ENCODE measurements around the gene NUDT16.

The NUDT16 gene

DNA sequence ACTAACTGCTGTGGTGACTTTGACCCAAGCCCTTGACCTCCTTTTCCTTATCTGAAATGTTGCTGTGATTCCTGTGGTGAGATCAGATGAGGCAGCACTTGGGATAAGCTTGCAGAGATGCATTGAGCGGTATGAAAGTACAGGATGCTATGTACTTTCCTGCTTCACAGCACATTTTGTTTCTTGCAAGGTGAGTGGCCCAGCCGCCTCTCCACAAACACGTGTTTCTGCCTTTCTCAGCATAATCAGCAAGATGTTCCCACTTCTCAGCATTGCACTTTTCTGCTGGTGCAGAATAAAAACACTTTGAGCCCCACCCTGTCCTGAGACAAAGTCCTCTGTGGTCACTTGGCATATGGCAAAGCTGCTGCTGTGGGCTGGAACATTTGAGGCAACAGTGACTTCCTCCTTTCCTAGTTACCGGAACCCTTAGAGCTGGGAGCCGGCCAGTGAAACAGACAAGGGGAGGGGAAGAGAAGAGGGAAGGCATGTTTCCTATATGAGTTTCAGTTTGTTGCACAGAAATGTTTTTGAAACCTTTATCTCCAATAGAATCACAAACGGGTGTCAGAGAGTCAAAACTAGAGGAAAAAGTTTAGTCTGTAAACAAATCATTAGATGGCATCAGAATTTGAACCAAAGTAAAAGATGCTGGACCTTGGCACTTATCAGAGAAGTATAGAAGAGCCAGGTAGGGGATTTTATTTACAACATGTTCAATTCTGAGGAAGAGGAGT is 5.0 kb downstream of the NUDT16 start:
- DNase-seq: no peak

DNA sequence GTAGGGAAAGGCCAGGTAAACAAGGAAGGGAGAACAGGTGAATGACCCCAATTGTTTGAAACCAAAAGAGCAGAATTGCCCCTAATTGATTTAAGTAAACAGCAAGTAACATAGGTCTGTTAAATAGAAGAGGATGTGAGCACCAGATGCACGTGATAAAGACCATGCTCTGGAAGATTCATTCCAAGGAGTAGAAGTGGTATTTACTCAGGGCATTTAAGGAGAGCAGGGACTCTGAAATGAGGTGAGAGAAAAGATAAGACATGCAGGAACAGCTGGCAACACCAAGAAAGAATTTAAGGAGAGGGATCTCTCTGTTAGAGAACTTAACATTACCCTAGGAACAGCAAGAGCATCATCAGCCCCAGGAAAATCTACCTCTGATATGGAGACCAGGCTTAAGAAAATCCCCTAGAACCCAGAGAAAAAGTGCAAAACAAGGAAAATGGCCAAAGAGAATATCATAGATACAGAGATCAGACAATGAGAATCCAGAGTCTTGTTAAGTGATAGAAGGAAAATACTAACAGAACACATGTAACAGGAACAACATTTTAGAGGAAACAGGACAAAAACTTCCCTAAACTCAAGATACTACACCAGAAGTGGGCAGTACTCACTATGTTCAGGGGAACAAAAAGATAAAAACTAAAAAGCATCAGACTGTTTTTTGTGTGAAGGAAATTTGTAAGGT is 6.4 kb downstream of the NUDT16 start:
- no peak for DNase-seq

DNA sequence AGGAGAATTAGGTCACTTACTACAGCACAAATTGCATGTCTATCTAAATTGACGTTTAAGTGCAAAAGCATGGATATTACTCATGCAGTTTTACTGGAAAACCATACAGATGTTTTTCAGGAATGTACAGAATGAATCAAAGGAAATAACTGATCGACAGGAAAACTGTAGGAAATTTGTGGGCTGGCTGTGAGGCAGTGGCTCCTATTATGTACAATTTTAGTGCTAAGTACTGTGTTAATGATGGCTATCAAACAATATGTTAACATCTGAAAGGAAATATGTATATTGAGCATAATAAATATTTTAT is 6.9 kb downstream of the NUDT16 start:
- DNase-seq: no peak

DNA sequence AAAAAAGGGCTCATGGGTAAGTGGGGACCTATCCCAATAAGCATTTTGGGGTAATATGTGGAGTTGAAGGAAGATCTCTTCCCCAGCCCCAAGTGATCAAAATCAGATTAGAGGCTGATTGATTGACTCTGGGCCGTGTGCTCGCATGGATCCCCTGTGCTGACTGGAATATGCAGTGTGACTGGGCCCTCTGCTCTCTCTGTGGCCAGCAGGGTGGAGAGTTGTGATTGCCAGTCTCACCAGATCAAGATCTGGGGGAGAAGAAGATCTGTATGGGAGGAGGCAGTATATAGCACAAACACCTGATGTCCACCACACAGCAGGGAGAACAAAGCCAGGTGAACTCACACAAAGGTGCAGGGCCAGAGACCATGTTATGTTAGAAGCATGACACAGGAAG is 8.8 kb downstream of the NUDT16 start:
- DNase-seq: no peak

DNA sequence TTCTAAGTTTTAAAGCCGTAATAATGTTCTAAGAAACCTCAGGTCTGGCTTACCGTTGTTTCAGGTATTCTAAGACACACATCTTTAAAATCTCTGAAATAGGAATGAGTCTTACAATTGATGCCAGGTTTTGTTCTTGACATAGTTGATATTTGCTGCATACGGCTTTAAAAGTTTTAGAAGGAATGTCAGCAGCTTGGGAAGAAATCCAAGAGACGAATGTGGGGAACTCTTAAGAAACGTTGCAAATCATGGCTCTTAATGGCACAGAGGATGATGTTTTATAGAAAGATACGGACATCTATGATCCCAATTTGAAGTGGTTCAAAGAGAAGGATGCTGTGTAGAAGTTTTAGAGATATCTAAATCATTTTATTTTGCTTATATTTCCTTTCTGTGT is 11.5 kb downstream of the NUDT16 start:
- DNase-seq: no peak

DNA sequence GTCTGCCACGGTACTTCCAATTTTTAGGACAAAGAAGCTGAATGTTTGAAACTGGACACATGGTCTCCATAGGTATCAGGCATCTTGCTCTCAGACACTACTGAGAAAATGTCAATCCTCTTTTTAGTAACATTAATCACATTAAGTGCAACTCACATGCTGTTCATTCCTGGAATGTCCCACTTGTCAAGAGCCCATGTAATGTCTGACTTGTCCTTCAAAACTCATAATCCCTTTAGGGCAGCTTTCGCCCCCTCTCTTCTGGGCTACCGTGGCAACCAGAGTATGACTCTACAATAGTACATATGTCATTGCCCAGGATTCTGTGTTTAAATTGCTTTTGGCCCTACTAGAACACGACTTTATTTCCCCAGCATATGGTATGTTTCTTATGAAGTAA is 12.3 kb downstream of the NUDT16 start:
- DNase-seq: no peak

DNA sequence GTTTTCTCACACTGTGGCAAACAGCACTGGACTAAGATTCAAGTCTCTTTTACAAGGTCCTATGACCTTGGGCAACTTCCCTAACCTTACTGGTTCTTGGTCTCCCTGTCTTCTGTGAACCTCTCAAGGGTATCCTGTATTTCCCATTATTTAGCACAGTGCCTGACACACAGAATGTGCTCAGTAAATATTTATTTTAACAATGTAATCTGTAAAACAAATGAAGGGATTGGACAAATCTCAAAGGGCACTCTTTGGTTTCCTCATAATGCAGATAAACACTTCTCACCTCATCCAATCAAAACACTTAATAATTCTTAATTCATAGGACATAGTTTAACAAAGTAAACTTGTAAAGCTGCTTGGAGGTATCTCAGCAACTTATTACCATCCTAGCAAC is 12.8 kb downstream of the NUDT16 start:
- no peak for DNase-seq

DNA sequence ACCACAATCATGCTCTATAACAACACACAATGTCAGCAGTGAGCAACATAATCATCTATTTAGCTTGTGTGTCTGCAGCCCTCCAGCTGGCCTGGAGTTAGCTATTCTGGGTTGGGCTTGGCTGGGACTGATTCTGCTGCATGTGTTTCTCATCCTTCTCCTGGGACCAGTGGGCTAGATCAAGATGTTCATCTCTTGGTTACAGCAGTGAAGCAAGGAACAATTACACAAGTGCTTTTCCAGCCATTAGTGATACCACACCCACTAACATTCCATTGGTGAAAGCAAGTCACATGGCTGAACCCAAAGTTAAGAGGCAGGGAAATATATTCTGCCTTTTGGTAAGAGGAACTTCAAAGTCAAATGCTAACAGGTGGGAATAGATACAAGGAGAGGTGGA is 14.6 kb downstream of the NUDT16 start:
- DNase-seq: no peak

DNA sequence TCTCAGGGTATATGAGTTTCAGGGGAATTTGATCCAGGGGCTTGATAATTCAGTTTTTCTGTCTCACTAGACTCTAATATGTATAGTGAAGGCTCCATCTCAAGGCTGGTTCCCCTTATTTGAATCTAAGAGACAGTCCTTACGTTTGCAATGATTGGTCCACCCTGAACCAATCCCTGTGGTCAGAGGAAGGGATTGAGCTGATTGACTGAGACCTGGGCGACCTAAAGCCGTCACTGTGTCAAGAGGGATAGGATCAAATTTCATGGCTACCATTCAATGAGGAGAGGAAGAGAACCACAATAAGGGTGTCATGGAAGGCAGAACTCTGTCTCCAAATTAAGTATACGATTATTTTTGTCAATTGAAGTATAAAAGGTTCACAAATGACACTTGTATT is 16.3 kb downstream of the NUDT16 start:
- no peak for DNase-seq

DNA sequence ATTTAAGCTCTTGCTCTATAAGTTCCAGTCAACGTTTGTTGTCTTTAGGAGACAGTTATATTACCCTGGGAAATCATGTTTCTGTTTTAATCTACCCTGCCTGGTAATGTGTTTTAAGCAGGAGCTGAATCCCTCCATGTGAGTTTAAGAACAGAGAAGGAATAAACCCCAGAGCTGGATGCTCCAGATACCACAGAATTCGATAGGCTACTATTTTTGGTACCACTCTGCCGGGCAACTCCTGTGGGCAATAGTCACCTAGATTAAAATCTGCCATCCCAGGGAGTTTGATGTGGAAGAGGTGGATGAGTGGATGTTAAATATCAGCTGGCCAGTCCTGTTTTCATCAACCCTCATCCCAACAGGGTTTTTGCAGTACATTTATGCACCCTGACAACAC is 20.4 kb downstream of the NUDT16 start:
- no peak for DNase-seq

DNA sequence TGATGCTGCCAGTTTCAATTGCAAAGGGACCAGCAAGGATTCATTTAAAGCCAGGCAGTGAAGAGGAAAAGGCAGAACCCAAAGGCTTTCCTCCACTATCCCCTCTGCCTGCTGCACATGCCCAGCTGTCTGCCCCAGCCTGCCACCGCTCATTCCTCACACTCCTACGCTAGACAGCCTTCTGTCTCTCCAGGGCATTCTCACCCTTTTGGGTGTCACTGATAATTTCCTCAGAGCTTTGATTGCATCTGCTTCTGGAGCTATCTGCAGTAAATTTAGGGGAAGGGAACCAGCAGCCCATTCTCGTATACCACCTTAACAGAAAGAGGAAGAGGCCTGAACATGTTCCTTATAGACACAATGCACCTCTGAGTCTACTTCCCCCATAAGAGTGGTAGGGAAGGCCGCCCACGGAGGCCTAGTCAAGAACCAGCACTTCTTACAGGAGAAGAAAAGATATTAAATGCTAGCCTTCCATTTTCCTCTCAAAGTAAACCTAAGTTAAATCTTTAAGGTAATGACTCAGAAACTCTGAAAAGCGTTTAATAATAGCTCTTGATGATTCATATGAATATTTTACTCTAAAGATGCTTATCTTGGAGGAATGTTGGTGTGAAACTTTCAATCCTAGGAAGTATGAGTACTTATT is 20.9 kb downstream of the NUDT16 start:
- DNase-seq: no peak

DNA sequence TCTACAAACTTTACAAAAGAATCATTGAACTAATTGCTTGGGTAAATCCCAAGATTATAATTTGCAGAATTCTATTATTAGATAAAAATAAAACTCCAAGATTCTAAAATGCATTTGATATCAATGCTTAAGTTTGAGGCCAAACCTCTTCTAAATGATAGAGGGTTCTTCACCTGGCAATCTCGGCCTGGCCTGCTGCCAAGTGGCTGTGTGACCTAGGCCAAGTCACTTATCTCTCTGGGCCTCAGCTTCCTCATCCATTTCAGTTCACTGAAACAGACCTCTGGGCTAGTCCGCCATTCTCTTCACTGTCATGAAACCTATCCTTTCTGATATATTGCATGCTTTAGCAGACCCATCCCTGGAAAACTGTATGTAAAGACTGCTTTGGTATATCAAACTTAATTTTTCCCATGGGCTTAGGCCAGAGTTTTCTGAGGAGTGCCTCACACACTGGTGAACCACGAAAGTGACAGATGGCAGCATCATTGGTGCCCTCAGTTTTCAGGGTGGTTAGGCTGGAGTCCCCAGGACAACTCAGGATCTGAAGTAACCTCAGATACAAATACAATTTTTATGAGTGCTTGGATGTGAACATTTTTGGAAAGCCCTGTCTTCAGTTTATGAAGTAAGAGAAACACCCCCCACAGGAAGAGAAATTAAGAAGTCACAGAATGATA is 21.8 kb downstream of the NUDT16 start:
- DNase-seq: no peak

DNA sequence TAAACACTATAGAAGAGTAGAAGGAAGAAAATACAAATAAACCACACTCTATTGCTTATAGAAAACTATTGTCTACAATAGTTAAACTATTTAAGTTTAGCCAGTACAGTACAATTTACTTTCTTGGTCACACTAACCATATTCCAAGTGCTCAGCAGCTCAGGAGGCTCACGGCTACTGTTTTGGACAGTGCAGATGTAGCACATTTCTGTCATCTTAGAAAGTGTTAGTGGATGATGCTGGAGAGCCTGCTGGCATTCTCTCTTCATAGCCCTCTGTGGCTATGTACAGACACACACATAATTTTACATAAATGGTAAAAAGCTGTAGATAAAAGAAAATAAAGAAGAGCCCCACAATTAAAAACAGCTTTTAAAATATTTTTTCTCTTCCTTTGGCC is 23.8 kb downstream of the NUDT16 start:
- no peak for DNase-seq

DNA sequence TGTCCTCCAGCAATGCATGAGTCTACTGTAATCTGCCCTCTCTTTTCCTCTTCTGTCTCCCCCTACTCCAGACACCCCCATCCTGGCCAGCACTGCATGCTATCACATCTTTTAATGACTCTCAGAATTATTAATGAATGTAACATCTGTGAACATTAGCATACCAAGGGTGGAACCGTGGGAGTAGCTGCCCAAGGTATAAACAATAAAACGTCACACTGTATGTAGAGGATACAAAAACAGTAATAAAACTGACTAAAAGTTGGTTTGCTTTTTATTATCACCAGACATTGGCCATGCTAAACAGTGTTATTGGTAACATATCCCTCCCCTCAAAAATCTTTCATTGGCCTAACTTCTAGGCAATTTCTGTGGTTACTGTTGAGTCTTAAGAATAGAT is 24.7 kb downstream of the NUDT16 start:
- no peak for DNase-seq

DNA sequence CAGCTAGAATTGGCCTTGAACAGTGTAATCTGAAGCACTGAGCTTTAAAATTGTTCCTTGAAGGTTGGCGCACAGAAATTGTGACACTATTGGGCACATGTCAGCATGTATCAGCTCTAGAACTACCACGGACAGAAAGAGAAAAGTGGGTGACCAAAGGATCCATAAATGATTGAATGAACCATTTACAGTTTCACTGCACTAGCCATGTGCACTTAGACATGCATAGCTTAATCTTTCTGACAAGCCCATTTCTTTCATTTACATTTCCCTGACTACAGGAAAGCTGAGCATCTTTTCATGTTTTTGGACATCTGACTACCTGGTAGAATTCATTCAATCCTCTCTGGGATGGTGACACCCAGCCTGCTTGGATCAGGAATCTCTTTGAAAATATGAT is 36.2 kb downstream of the NUDT16 start:
- DNase-seq: no peak

DNA sequence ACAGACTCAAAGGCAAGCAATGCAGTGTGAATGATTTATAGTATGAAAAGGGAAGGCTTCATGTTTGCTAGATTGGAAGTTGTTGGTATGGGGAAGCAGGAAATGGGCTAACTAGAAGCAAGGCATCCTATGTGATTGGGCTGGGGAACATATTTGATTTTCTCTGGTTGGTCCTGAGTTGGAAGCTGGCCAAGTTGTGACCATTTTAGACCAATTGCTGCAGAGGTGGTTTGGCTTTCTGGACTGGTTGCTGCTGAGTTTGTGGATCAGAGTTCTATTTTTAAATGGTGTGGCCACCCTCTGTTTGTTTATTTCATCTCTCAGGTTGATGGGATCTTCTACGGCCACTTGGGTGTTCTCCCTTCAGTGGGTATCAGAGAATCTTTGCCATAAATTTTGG is 39.7 kb downstream of the NUDT16 start:
- DNase-seq: no peak

DNA sequence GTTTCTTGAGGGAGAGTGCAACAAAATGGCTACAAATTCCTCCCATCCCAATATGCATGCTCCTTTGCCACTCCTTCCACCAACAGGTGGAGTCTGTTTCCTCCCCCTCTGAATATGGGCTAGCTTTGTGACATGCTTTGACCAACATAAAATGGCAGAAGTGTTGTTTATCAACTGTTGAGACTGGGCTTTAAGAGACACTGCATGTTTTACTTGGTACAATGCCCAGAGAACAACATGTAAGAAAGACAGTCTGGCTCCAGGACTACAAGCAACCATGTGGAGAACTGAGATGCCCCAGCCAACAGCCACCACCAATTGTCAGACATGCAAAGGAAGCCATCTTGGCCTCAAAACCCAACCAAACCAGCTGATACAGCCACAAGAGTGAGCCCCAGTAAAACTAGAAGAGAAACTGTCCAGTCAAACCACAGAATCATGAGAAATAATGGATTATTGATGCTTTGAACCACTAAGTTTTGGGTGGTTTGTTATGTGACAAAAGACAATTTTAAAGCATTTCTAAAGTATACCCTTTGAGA is 40.5 kb downstream of the NUDT16 start:
- no peak for DNase-seq

DNA sequence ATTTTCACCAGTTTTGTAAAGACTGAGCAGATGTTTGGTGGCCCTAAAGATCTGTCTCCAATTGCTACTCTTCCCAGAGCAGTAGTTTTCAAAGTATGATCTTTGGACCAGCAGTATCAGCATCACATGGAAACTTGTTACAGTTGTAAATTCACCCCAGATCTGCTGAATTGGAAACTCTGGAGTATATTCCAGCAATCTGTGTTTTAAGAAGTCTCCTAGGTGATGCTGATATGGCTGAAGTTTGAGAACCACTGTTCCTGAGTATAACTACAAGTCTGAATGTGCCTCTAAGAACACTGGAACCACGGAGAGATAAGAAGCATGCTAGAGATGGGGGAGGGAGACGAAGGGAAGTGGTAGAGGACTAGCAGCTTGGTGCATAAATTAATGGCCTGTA is 45.7 kb downstream of the NUDT16 start:
- DNase-seq: no peak

DNA sequence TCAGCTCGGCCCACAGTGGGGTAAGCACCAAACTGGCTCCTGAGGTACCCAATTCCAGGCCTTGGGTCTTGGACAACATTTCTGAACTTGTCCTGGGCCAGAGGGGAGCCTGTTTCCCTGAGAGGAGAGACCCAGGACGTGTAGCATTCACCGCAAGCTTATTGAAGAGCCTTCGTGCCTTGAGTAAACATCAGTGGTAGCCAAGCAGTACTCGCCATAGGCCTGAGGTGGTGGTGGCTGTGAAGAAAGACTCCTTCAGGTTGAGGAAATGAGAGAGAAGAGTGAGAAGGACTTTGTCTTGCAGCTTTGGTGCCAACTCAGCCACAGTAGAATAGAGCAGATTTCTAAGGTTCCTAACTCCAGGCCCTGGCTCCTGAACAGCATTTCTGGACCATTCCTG is 50.2 kb downstream of the NUDT16 start:
- DNase-seq: no peak

DNA sequence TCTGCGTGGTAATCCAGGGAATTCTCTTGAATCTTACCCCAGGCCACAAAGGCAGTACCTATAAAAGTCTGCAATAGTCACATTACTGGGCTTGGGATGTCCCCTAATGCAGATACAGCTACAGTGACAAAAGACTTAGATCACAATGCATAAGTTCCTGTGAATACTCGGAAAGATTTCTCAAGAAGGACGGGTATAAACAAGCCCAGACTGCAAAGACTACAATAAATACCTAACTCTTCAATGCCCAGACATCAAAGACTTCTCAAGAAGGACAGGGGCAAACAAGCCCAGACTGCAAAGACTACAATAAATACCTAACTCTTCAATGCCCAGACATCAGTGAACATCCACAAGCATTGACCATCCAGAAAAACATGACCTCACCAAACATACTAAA is 50.9 kb downstream of the NUDT16 start:
- DNase-seq: no peak

DNA sequence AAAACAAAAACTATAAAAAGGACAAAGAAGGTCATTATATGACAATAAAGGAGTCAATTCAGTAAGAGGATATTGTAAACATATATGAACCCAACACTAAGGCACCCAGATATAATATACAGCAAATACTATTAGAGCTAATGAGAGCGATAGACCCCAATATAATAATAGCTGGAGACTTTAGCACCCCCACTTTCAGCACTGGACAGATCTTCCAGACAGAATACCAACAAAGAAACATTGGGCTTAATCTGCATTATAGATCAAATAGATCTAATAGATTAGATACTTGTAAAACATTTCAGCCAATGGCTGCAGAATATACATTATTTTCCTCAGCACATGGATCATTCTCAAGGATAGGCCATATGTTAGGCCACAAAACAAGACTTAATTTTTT is 53.4 kb downstream of the NUDT16 start:
- no peak for DNase-seq
